Fibroblast of mammary gland (primary cell): Measurements from ENCODE around the gene SF3A1.

ENCODE experiments used
- DNase-seq: peaks from one replicate; pipeline ENCODE4 v3.0.0-alpha.2; 2010; ENCODE audit warnings: low read depth
- H3K4me3 ChIP-seq: 2 replicates; pipeline ENCODE4 v1.5.1; 2011; ENCODE audit warnings: low read depth, mild to moderate bottlenecking, low read length, moderate library complexity; ENCODE audit not compliant: control insufficient read depth
- TF ChIP-seq, protein P1 (sequence below): conservative IDR thresholded peaks from 2 replicates; pipeline ENCODE4 v1.5.1; 2011; ENCODE audit warnings: low read depth, low read length, inconsistent platforms; ENCODE audit not compliant: control insufficient read depth, insufficient read depth

The SF3A1 gene

GRCh38 chr22:30291058-30291892 is 65.4 kb downstream of the SF3A1 start:
- DNase-seq: peak; percentile 67
- no peak overlapping the region for H3K4me3 ChIP-seq
- TF ChIP-seq, protein P1, sequence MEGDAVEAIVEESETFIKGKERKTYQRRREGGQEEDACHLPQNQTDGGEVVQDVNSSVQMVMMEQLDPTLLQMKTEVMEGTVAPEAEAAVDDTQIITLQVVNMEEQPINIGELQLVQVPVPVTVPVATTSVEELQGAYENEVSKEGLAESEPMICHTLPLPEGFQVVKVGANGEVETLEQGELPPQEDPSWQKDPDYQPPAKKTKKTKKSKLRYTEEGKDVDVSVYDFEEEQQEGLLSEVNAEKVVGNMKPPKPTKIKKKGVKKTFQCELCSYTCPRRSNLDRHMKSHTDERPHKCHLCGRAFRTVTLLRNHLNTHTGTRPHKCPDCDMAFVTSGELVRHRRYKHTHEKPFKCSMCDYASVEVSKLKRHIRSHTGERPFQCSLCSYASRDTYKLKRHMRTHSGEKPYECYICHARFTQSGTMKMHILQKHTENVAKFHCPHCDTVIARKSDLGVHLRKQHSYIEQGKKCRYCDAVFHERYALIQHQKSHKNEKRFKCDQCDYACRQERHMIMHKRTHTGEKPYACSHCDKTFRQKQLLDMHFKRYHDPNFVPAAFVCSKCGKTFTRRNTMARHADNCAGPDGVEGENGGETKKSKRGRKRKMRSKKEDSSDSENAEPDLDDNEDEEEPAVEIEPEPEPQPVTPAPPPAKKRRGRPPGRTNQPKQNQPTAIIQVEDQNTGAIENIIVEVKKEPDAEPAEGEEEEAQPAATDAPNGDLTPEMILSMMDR: no peak

GRCh38 chr22:30290342-30291057 is 66.2 kb downstream of the SF3A1 start:
- TF ChIP-seq, protein P1: no peak
- H3K4me3 ChIP-seq: no peak overlapping the region
- DNase-seq: peak; percentile 73

DNA sequence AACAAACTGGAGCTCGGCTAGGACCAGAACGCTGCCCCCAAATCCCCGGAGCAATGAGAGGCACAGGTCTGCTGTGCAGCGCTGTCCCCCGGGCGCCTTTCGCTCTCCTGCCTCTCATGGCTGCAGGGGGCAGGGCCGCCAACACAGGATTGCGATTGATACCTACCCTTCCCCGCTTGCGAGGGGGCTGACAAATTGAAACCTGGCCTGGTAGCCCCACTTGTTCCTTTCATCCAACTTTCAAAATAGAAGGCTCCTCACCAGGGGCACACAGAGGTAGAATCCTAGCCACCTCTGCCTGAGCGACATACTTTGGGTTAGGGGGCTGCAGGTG is 66.7 kb downstream of the SF3A1 start:
- H3K4me3 ChIP-seq: peak overlapping the region; percentile 40
- TF ChIP-seq, protein P1: no peak
- DNase-seq: no peak

- H3K4me3 ChIP-seq: peak within 1 kb of the TSS; percentile 53
- TF ChIP-seq, protein P1: no peak
- DNase-seq: peak; percentile 97
These were observed 67.3 kb downstream of the SF3A1 start, which contains the start of gene CASTOR1 for GRCh38 chr22:30289141-30289979. TSS of gene CASTOR1 (minus strand) at chr22:30289505. CDS start at chr22:30289497, 8 bp downstream.

- TF ChIP-seq, protein P1: no peak
- no peak for DNase-seq
- H3K4me3 ChIP-seq: peak overlapping the region; percentile 53
These were observed 68.1 kb downstream of the SF3A1 start for GRCh38 chr22:30288419-30289140.
